Neural progenitor cell (in vitro differentiated cells): ENCODE results near the gene FAM216B. TPM values are rescaled to one million over a fixed set of nuclear protein-coding genes. Genes with fewer than 3 reads are reported as not detected.

Experiments
- DNase-seq: peaks from one replicate; pipeline ENCODE4 v3.0.0-alpha.2; 2016; ENCODE audit warnings: low spot score
- H2AFZ ChIP-seq: fragments of 200-600 bp; sonication (generic); replicated peaks from 2 replicates; pipeline ENCODE4 v1.6.1; 2016; ENCODE audit warnings: antibody characterized with exemption
- H3F3A ChIP-seq: fragments of 200-600 bp; sonication (generic); 2 replicates; pipeline ENCODE4 v1.6.1; 2016; ENCODE audit warnings: antibody characterized with exemption, low read depth
- H3K27ac ChIP-seq: fragments of 200-600 bp; sonication (generic); 2 replicates; pipeline ENCODE4 v1.5.1; 2016; ENCODE audit warnings: mild to moderate bottlenecking
- H3K27me3 ChIP-seq: fragments of 200-600 bp; sonication (generic); 2 replicates; pipeline ENCODE4 v1.6.1; 2016; ENCODE audit warnings: mild to moderate bottlenecking, moderate library complexity
- H3K36me3 ChIP-seq: fragments of 200-600 bp; sonication (generic); 2 replicates; pipeline ENCODE4 v1.5.1; 2016
- H3K4me1 ChIP-seq: fragments of 200-600 bp; sonication (generic); 2 replicates; pipeline ENCODE4 v1.6.1; 2016; ENCODE audit warnings: mixed run types
- H3K4me2 ChIP-seq: fragments of 200-600 bp; sonication (generic); 2 replicates; pipeline ENCODE4 v1.6.1; 2016
- H3K4me3 ChIP-seq: fragments of 200-600 bp; sonication (generic); 2 replicates; pipeline ENCODE4 v1.5.1; 2016
- H3K79me2 ChIP-seq: fragments of 200-600 bp; sonication (generic); 2 replicates; pipeline ENCODE4 v1.6.1; 2016; ENCODE audit warnings: low read depth
- H3K9ac ChIP-seq: fragments of 200-600 bp; sonication (generic); 2 replicates; pipeline ENCODE4 v1.6.1; 2016
- H3K9me3 ChIP-seq: fragments of 200-600 bp; sonication (generic); 2 replicates; pipeline ENCODE4 v1.5.1; 2016; ENCODE audit warnings: low read depth
- H4K20me1 ChIP-seq: fragments of 200-600 bp; sonication (generic); 2 replicates; pipeline ENCODE4 v1.6.1; 2016; ENCODE audit warnings: low read depth
- H3K27ac Mint-ChIP-seq: 3 replicates; pipeline ENCODE4 v1.8.0; 2021; ENCODE audit warnings: mixed read lengths
- H3K27me3 Mint-ChIP-seq: 2 replicates; pipeline ENCODE4 v1.8.0; 2022; ENCODE audit warnings: low read depth, mild to moderate bottlenecking, inconsistent platforms, moderate library complexity, mixed read lengths; ENCODE audit not compliant: insufficient read depth
- H3K36me3 Mint-ChIP-seq: 3 replicates; pipeline ENCODE4 v1.8.0; 2021; ENCODE audit warnings: mixed read lengths
- H3K4me1 Mint-ChIP-seq: 3 replicates; pipeline ENCODE4 v1.8.0; 2021; ENCODE audit warnings: mixed read lengths
- H3K4me3 Mint-ChIP-seq: 3 replicates; pipeline ENCODE4 v1.8.0; 2021; ENCODE audit warnings: mild to moderate bottlenecking, moderate library complexity, mixed read lengths
- H3K9me3 Mint-ChIP-seq: 3 replicates; pipeline ENCODE4 v1.8.0; 2020; ENCODE audit warnings: mixed read lengths
- CTCF ChIP-seq: fragments of 200-600 bp; sonication (generic); IDR thresholded peaks from 2 replicates; pipeline ENCODE4 v1.5.1; 2017; ENCODE audit warnings: antibody characterized with exemption, mild to moderate bottlenecking
- EZH2 ChIP-seq: fragments of 200-600 bp; sonication (generic); IDR thresholded peaks from 2 replicates; pipeline ENCODE4 v1.6.1; 2017; ENCODE audit warnings: antibody characterized with exemption, mild to moderate bottlenecking, moderate library complexity
- EZH2phosphoT487 ChIP-seq: fragments of 200-600 bp; sonication (generic); IDR thresholded peaks from 2 replicates; pipeline ENCODE4 v1.6.1; 2017; ENCODE audit warnings: antibody characterized with exemption
- total RNA-seq: library from RNA; depleted of rRNA; stranded (reverse); fragments of >200 nt; gene quantifications from 2 replicates; pipeline ENCODE4 v1.2.3, GENCODE V29; 2015; ENCODE audit warnings: low replicate concordance

FAM216B gene
- total RNA-seq, 1 donor from 2014 or later = not detected

- no peak overlapping the region for H2AFZ ChIP-seq
- no peaks in the 10 kb centered on the region for H3K4me1 ChIP-seq
- no peaks in the 10 kb centered on the region for H3F3A ChIP-seq
- no peak overlapping the region for H3K4me3 ChIP-seq
- peaks cover 5% of the 10 kb centered on the region for H3K27me3 Mint-ChIP-seq
- no peaks in the 10 kb centered on the region for H3K36me3 Mint-ChIP-seq
- TF ChIP-seq EZH2phosphoT487 = no peak
- TF ChIP-seq EZH2 = no peak
- TF ChIP-seq CTCF = no peak
- no peak overlapping the region for H3K4me2 ChIP-seq
- H3K27me3 ChIP-seq = no peaks in the 10 kb centered on the region
- H3K36me3 ChIP-seq = no peaks in the 10 kb centered on the region
- H3K4me3 Mint-ChIP-seq = no peak overlapping the region
- no peak for DNase-seq
- peaks cover 7% of the 10 kb centered on the region for H3K9me3 Mint-ChIP-seq
- H3K9ac ChIP-seq = no peak overlapping the region
- H4K20me1 ChIP-seq = no peaks in the 10 kb centered on the region
- no peak overlapping the region for H3K27ac ChIP-seq
- H3K79me2 ChIP-seq = no peaks in the 10 kb centered on the region
- H3K27ac Mint-ChIP-seq = no peak overlapping the region
- no peaks in the 10 kb centered on the region for H3K9me3 ChIP-seq
- no peaks in the 10 kb centered on the region for H3K4me1 Mint-ChIP-seq
These were observed 40.1 kb downstream of the FAM216B start for GRCh38 chr13:42821437-42821836.

DNA sequence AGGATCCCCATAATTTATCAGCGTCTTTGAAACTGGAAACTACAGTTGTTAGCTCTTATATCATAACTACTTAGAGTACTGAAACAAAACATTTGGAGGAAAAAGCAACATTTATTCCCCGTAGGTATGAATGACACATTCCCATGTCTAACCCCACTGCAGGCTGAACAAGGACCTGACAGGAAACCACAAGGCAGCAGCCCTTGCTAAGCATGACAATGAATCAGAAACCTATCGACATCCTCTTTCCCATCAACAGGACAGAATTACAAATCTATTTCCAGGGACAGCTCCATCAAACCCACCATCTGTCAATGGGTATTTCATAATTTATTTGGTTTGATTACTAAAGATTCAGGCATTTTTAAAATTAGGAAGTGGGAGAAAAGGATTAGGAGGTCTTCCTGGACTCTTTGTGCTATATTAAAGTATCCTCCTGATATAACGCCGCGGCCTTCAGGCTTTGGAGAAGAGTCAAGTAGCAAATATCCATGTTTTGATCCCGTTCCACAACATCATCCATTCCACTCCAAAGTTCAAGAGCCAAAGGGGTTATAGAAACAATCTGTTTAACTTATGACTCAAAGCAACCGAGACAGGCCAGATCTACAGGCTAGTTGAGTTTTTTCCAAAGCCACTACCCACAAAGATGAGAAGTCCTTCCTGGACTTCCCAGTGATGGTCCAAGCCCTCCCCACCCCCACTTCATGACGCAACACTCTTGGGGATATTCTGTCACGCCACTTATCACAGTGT, 51.1 kb downstream of the FAM216B start:
- no peak overlapping the region for H3K27ac Mint-ChIP-seq
- Histone ChIP-seq H3K4me3 (no peak overlapping the region), H3F3A (no peaks in the 10 kb centered on the region), H4K20me1 (no peaks in the 10 kb centered on the region), H3K4me2 (no peak overlapping the region), H3K27ac (no peak overlapping the region), H3K9me3 (no peaks in the 10 kb centered on the region), H3K4me1 (no peaks in the 10 kb centered on the region), H3K9ac (no peak overlapping the region), H2AFZ (no peak overlapping the region), H3K79me2 (no peaks in the 10 kb centered on the region), H3K27me3 (no peaks in the 10 kb centered on the region), H3K36me3 (no peaks in the 10 kb centered on the region)
- H3K36me3 Mint-ChIP-seq = no peaks in the 10 kb centered on the region
- H3K9me3 Mint-ChIP-seq = no peaks in the 10 kb centered on the region
- no peak overlapping the region for H3K4me3 Mint-ChIP-seq
- no peak for DNase-seq
- H3K4me1 Mint-ChIP-seq = no peaks in the 10 kb centered on the region
- no peak for TF ChIP-seq EZH2phosphoT487
- TF ChIP-seq CTCF = no peak
- TF ChIP-seq EZH2 = no peak
- no peaks in the 10 kb centered on the region for H3K27me3 Mint-ChIP-seq

GRCh38 chr13:42834946-42835345, 53.6 kb downstream of the FAM216B start:
- no peaks in the 10 kb centered on the region for H3K36me3 ChIP-seq
- no peaks in the 10 kb centered on the region for H3K27me3 Mint-ChIP-seq
- no peaks in the 10 kb centered on the region for H3K27me3 ChIP-seq
- H2AFZ ChIP-seq = no peak overlapping the region
- no peaks in the 10 kb centered on the region for H3K4me1 ChIP-seq
- TF ChIP-seq EZH2phosphoT487 (no peak), EZH2 (no peak), CTCF (no peak)
- H4K20me1 ChIP-seq = no peaks in the 10 kb centered on the region
- no peaks in the 10 kb centered on the region for H3K79me2 ChIP-seq
- no peak overlapping the region for H3K27ac ChIP-seq
- no peak overlapping the region for H3K27ac Mint-ChIP-seq
- H3K4me3 Mint-ChIP-seq = no peak overlapping the region
- H3K9ac ChIP-seq = no peak overlapping the region
- no peaks in the 10 kb centered on the region for H3K9me3 Mint-ChIP-seq
- no peaks in the 10 kb centered on the region for H3K36me3 Mint-ChIP-seq
- H3K4me1 Mint-ChIP-seq = no peaks in the 10 kb centered on the region
- H3F3A ChIP-seq = no peaks in the 10 kb centered on the region
- H3K4me2 ChIP-seq = no peak overlapping the region
- H3K4me3 ChIP-seq = no peak overlapping the region
- no peaks in the 10 kb centered on the region for H3K9me3 ChIP-seq
- DNase-seq = no peak
